Measurements from ENCODE around the gene THBS3. TPM values are rescaled to one million over a fixed set of nuclear protein-coding genes. Genes with fewer than 3 reads are reported as not detected.

The THBS3 gene
- total RNA-seq, 1 donor, result 66.6 TPM

DNA sequence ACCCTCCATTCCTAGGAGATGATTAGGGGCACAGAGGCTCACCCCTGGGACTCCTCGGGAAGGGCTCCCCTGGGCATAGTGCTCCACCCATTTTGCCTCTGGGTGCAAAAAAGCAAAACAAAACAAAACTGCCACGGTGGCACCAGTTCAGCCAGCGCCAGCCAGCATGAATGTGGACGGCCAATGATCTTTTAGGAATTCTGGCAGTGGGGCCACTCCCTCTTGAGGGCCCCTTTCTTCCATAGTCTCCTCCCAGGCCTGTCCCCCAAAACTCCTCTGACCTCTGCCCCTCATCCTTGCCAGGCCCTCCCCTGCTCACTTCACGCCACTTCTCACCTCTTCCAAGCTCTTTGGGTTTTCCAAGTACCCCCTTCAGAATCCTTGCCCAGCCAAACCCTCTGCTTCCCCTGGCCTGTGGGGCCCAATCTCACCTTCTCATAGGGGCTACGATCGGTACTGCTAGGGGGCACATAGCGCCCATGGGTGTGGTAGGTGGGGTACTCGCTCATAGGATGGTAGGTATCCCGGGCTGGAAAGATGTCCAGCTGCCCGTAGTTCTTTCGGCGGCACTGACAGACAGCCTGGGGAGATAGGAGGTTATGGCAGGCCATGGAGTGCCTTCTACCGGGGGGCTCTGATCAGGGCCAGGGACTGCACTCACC, 20.8 kb downstream of the THBS3 start:
- H3K4me1 ChIP-seq (ENCODE audit: insufficient read depth, low read length), result no peaks in the 10 kb centered on the region
- no peaks in the 10 kb centered on the region for H4K20me1 ChIP-seq (ENCODE audit: insufficient read depth, low read length)
- no peak overlapping the region for H3K4me2 ChIP-seq (ENCODE audit: insufficient read depth, low read length)
- no peaks in the 10 kb centered on the region for H3K79me2 ChIP-seq (ENCODE audit: insufficient read depth, low read length)
- no peak overlapping the region for H3K27ac ChIP-seq (ENCODE audit: low read depth, low read length)
- H3K9me3 ChIP-seq (ENCODE audit: low read depth, low read length), result no peaks in the 10 kb centered on the region
- no peak overlapping the region for H3K4me3 ChIP-seq (ENCODE audit: insufficient read depth, low read length)
- no peaks in the 10 kb centered on the region for H3K27me3 ChIP-seq (ENCODE audit: insufficient read depth, low read length)
- peak; percentile 87 for DNase-seq (ENCODE audit: insufficient read length, low spot score, missing footprints)
- no peaks in the 10 kb centered on the region for H3K36me3 ChIP-seq (ENCODE audit: insufficient read depth, low read length)
- TF ChIP-seq, protein P1, sequence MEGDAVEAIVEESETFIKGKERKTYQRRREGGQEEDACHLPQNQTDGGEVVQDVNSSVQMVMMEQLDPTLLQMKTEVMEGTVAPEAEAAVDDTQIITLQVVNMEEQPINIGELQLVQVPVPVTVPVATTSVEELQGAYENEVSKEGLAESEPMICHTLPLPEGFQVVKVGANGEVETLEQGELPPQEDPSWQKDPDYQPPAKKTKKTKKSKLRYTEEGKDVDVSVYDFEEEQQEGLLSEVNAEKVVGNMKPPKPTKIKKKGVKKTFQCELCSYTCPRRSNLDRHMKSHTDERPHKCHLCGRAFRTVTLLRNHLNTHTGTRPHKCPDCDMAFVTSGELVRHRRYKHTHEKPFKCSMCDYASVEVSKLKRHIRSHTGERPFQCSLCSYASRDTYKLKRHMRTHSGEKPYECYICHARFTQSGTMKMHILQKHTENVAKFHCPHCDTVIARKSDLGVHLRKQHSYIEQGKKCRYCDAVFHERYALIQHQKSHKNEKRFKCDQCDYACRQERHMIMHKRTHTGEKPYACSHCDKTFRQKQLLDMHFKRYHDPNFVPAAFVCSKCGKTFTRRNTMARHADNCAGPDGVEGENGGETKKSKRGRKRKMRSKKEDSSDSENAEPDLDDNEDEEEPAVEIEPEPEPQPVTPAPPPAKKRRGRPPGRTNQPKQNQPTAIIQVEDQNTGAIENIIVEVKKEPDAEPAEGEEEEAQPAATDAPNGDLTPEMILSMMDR (IDR thresholded peaks at IDR 0.05; ENCODE audit: extremely low read depth, low read depth, low read length), result no peak
- H2AFZ ChIP-seq (ENCODE audit: low read length), result no peak overlapping the region

DNA sequence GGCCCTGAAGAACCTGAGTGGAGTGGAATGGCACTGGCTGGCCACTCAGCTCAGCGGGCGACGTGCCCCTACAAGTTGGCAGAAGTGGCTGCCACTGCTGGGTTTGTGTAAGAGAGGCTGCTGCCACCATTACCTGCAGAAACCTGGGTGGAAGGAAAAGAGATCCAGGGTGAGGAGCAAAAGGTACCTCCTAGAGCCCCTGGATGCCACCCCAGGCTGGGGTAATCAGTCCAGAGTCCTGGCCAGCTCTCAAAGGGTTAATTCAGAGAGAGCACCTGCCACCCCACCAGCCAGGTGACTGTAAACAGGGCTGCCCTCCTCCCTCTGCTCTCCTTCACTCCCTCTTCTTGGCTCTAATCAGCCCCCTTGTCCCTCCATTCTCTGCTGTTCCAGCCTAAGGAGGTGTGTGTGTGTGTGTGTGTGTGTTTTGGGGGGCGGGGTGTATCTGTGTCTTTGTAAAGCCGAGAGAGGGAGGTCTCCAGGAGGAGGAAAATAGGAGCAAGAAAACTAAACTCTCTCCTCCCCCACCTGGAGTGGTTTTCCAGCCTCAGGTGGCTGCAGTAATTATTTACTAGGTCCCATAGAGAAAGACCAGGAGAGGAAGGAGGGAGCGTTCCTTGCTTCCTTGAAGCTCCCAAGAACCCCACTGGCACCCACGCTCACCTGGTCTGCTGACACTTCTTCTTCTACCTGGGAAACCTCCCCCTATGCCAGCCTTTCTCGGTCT, 21.5 kb downstream of the THBS3 start:
- no peaks in the 10 kb centered on the region for H3K79me2 ChIP-seq (ENCODE audit: insufficient read depth, low read length)
- no peaks in the 10 kb centered on the region for H3K9me3 ChIP-seq (ENCODE audit: low read depth, low read length)
- no peak overlapping the region for H3K4me2 ChIP-seq (ENCODE audit: insufficient read depth, low read length)
- no peaks in the 10 kb centered on the region for H3K27me3 ChIP-seq (ENCODE audit: insufficient read depth, low read length)
- H3K27ac ChIP-seq (ENCODE audit: low read depth, low read length), result no peak overlapping the region
- H3K4me1 ChIP-seq (ENCODE audit: insufficient read depth, low read length), result no peaks in the 10 kb centered on the region
- TF ChIP-seq, protein P1 (IDR thresholded peaks at IDR 0.05; ENCODE audit: extremely low read depth, low read depth, low read length), result no peak
- no peaks in the 10 kb centered on the region for H4K20me1 ChIP-seq (ENCODE audit: insufficient read depth, low read length)
- peak; percentile 79 for DNase-seq (ENCODE audit: insufficient read length, low spot score, missing footprints)
- H3K36me3 ChIP-seq (ENCODE audit: insufficient read depth, low read length), result no peaks in the 10 kb centered on the region
- H3K4me3 ChIP-seq (ENCODE audit: insufficient read depth, low read length), result no peak overlapping the region
- no peak overlapping the region for H2AFZ ChIP-seq (ENCODE audit: low read length)

DNA sequence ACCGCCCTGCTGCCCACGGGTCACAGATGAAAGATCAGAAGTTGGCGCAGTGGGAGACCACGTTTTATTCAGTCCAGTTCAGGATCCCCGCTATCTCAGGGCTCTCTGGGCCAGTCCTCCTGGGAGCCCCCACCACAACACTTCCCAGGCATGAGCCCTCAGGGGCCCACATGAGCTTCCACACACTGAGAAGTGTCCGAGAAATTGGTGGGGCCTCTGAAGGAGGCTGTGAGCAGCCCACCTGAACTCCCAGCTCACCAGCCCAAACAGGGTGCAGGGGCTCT, 22.0 kb downstream of the THBS3 start:
- TF ChIP-seq, protein P1 (IDR thresholded peaks at IDR 0.05; ENCODE audit: extremely low read depth, low read depth, low read length), result no peak
- H3K27me3 ChIP-seq (ENCODE audit: insufficient read depth, low read length), result no peaks in the 10 kb centered on the region
- no peaks in the 10 kb centered on the region for H4K20me1 ChIP-seq (ENCODE audit: insufficient read depth, low read length)
- no peak overlapping the region for H3K4me2 ChIP-seq (ENCODE audit: insufficient read depth, low read length)
- no peaks in the 10 kb centered on the region for H3K4me1 ChIP-seq (ENCODE audit: insufficient read depth, low read length)
- no peaks in the 10 kb centered on the region for H3K79me2 ChIP-seq (ENCODE audit: insufficient read depth, low read length)
- H2AFZ ChIP-seq (ENCODE audit: low read length), result no peak overlapping the region
- H3K27ac ChIP-seq (ENCODE audit: low read depth, low read length), result no peak overlapping the region
- no peaks in the 10 kb centered on the region for H3K9me3 ChIP-seq (ENCODE audit: low read depth, low read length)
- no peaks in the 10 kb centered on the region for H3K36me3 ChIP-seq (ENCODE audit: insufficient read depth, low read length)
- no peak overlapping the region for H3K4me3 ChIP-seq (ENCODE audit: insufficient read depth, low read length)
- no peak for DNase-seq (ENCODE audit: insufficient read length, low spot score, missing footprints)
